HG03521 (cell line): Measurements from ENCODE around the gene ABCA7.
"Not testable (repeated sequence)": the region's sequence is repeated elsewhere in the genome, so short reads cannot be mapped to it uniquely, and the experiment has no call there.

ENCODE experiments used
- ATAC-seq: cut with Tn5 transposase; IDR thresholded peaks from one replicate; pipeline ENCODE4 v1.9.1; 2021; ENCODE audit warnings: mild to moderate bottlenecking, moderate library complexity; ENCODE audit not compliant: unreplicated experiment

The ABCA7 gene

DNA sequence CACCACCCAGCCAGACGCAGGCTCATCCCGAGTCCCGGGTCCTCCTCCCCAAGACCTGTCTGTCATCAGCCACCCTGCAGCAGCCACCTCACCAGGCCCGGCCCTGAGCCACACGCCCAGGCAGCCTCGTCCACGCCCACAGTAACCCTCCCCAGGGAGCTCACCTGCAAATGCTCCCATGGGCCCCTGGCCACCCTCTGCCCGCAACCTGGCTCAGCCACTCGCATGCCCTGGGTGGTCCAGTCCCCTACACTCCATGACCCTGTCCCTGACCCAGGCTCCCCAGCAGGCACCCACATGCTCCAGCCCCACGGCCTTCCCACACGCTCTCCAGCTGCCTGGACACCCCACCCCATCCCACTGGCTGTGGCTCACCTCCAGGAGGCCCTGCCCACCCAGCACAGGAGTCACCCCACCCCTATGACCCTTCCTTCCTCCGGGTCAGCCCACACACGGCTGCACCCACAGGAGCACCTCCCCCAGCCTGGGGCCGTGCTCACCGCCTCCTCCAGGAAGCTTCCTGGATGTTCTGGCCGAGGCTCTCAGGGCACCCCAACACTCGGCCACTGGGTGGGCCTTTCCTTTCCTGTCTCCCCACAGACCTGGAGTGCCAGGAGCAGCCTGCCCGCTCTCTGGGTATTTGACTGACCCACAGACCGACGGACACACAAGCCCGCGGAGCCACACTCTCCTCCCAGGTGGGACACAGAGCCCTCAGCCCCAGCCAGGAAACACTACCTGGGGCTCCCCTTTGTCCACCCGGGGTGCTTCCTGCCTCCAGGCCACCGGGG, 22.6 kb upstream of the ABCA7 start:
- no peak for ATAC-seq

GRCh38 chr19:1017906-1018305, 22.0 kb upstream of the ABCA7 start:
- no peak for ATAC-seq

DNA sequence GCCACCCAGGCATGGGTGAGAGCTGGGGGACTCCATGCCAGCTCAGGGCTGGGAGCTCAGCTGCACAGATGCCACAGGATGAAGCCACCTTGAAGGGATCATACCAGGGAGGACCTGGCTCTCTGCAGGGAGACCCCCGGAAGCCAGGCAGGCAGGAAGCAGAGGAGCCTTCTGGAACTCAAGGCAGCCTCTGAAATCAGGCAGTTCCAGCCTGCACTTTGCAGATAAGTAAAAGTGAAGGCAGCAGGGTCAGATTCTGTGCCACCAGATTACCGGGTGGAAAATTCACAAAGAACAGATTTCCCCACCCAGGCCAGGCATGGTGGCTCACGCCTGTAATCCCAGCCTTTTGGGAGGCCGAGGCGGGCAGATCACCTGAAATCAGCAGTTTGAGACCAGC, 21.5 kb upstream of the ABCA7 start:
- ATAC-seq, result no peak

- ATAC-seq, result no peak
These were observed 20.8 kb upstream of the ABCA7 start for GRCh38 chr19:1018932-1019615.

GRCh38 chr19:1019616-1019961, 20.3 kb upstream of the ABCA7 start:
- ATAC-seq, result no peak

DNA sequence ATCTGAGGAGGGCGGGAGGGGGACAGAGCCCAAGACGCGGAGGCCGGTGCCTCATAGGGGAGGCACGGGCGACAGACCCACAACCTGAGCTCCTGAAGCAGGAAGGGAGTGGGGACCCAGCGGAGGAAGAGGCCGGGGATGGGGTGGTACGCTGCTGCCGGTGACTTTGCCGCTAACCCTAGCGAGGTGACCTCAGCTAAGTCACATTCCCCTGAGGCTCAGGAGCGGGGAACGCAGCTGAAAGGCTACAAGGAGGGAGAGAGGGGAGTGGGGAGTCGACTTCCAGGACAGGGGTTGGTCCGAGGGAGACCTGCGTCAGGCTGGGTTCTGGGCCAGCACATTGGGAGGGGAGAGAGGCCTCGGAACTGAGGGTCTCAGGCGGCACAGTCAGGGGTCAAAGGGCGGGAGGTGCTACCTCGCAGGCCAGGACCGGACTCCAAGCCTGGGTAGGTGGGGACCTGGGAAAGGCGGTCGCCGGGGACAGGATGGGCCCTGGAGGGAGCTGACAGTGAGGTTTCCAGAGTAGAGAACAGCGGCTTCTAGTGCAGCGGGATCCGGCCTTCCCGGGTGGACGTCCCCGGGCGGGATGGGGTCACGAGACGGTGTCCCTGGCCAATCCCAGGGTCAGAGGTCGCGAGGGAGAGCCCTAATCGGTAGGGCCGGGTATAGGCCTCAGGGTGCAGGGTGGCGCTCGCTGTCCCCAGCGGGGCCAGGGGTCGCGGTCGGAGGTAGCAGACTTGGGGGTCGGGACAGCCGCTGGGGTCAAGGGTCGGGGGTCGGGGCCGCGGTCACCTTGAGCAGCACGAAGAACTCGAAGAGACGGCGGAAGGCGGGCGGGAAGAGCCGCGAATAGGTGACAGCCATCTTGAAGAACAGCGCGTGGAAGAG, 19.7 kb upstream of the ABCA7 start:
- no peak for ATAC-seq

GRCh38 chr19:1020868-1021425, 19.0 kb upstream of the ABCA7 start, which contains the start of gene TMEM259:
Gene TMEM259, minus strand, starts transcription at chr19:1021123. Its CDS starts 127 bp downstream, at chr19:1020996.
- ATAC-seq, result peak; percentile 86

- ATAC-seq, result not testable (repeated sequence)
These were observed 16.1 kb upstream of the ABCA7 start for GRCh38 chr19:1023883-1024188.

DNA sequence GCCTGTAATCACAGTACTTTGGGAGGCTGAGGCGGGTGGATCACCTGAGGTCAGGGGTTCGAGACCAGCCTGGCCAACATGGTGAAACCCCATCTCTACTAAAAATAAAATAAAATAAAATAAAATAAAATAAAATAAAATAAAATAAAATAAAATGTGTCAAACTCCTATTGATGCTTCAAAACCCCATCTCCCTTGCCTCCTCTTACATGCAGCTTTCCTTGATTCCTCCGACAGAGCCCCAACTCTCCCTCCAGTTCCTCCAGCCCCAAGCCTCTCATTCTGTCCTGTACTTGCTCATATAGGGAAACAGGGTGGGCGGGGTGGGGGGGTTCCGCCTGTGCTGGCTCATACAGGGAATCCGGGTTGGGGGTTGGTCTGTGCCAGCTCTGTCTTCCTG, 14.8 kb upstream of the ABCA7 start:
- ATAC-seq, result not testable (repeated sequence)

DNA sequence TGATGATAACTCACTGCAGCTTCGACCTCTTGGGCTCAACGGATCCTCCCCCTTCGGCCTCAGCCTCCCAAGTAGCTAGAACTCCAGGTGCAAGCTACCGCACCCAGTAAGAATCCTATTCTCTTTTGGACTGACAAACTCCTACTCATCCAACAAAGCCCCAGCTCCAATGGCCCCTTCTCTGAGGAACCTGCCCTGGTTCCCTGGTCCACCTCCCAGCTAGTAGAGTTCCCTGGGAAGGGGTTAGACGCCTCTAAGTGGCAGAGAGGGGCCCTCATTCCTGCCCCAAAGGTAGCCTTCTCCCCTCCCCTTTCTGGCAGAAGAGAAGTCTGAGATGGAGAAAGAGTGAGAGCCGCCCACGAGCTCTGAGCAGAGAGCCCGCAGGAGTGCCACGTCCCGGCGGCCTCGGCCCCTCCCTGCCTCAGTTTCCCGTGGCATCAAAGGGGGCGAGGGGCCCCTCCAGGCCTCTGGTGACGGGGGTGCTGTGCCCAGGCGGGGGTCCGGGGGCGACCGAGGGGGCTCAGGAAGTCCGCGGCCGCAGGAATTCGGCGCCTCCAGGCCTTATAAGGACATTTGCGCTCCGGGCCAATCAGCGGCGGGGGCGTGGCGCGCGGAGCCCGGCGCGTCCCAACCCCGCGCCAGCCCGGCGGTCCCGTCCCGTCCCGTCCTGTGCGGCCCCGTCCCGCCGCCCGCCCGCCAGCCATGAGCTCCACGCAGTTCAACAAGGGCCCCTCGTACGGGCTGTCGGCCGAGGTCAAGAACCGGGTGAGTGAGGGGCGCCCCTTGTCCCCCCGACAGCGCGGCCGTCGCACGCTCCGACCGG, 13.7 kb upstream of the ABCA7 start, which contains the start of gene CNN2:
TSS of gene CNN2 (plus strand) at position 649 of the 823 bp plus-strand sequence. CDS start at position 703, 54 bp downstream.
- ATAC-seq, result no peak

GRCh38 chr19:1026783-1027649, 12.9 kb upstream of the ABCA7 start:
- no peak for ATAC-seq

GRCh38 chr19:1027650-1028061, 12.3 kb upstream of the ABCA7 start:
- ATAC-seq, result no peak

DNA sequence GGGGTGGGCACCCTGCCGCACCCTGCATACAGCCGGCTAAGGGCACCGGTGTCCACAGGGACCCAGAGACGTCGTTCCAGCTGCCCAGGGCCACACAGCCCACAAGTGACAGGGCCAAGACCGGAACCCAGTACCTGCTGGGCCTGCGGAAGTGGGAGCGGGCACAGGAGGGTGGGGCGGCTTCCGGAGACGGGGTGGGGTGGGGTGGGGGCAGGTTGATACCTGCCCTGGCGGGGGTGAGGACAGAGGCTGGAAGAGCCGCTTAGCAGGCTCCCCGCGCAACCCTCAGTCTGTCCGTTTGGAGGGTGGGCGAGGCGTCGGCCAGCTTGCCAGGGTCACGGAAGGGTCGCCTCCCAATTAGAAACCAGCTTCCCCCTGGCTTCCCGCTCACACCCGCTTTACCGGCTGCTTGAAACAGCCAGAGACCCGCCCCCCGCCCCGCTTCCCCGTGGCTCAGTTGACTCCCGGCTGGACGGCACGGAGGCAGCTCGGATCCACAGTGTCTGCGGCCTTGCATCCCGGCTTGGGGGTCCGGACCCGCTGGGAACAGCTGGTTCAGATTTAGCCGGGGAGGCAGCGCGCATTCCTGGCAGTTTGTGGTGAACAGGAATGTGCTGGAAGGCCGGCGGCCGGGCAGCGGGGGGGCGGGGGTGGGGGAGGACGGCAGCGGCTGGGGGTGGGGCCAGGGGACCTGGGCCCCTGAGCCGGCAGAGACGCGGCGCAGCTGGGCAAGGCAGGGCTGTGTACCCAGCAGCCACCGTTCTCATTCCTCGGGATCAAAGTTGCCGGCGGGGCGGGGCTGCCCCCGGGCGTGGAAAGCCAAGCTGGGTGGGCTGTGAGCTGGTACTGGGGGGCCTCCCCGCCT, 11.6 kb upstream of the ABCA7 start:
- no peak for ATAC-seq

GRCh38 chr19:1032264-1032867, 7.5 kb upstream of the ABCA7 start:
- no peak for ATAC-seq

DNA sequence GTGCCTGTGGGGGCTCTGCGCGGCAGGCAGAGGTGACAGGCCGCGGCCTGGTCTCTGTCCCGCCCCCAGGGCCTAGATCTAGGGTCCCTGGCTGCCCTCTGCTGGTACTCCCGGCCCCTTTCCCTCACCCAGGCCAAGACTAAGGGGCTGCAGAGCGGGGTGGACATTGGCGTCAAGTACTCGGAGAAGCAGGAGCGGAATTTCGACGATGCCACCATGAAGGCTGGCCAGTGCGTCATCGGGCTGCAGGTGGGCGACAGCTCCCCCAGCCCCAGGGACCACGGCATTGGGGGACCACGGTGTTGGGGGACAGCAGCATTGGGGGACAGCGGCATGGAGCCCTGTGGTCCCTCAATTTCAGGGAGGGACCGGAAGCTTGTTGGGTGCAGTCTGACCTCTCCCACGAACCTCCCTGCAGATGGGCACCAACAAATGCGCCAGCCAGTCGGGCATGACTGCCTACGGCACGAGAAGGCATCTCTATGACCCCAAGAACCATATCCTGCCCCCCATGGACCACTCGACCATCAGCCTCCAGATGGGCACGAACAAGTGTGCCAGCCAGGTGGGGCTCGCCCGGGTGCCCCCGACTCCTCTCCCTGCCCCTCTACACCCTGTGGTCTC, 3.8 kb upstream of the ABCA7 start:
- no peak for ATAC-seq

GRCh38 chr19:1037621-1038064, 2.3 kb upstream of the ABCA7 start:
- ATAC-seq, result no peak

GRCh38 chr19:1038978-1039645, 795 bp upstream of the ABCA7 start:
- no peak for ATAC-seq
